GM18951 (cell line): ENCODE data around the gene CAMKK1.

ENCODE experiments used
- POLR2A ChIP-seq: IDR thresholded peaks from 4 replicates; pipeline ENCODE4 v1.6.1; 2011; ENCODE audit warnings: mild to moderate bottlenecking; ENCODE audit not compliant: insufficient read length, insufficient read depth; ENCODE audit errors: extremely low read depth
- in situ Hi-C: fragments of 300-500 bp; cut with MboI; formaldehyde crosslinking; loops from one replicate; pipeline ENCODE4 v1.12.0; 2022; ENCODE audit warnings: low sequenced_read_pairs, mixed read lengths, inconsistent platforms; ENCODE audit not compliant: unreplicated experiment

Gene CAMKK1

GRCh38 chr17:3913531-3914311 lies 20.9 kb upstream of the CAMKK1 start:
- in situ Hi-C loops: no loop called here
- TF ChIP-seq POLR2A: no peak

GRCh38 chr17:3912827-3913226 lies 20.0 kb upstream of the CAMKK1 start:
- no peak for TF ChIP-seq POLR2A
- in situ Hi-C loops: no loop called here

- in situ Hi-C loops: no loop called here
- TF ChIP-seq POLR2A: no peak
These were observed 18.6 kb upstream of the CAMKK1 start for GRCh38 chr17:3911271-3912053.

GRCh38 chr17:3910420-3911270 lies 17.8 kb upstream of the CAMKK1 start:
- in situ Hi-C loops: no loop called here

GRCh38 chr17:3909257-3909656 lies 16.4 kb upstream of the CAMKK1 start:
- in situ Hi-C loops: no loop called here
- no peak for TF ChIP-seq POLR2A

More at GRCh38 chr17:3910420-3911270, 17.8 kb upstream of the CAMKK1 start:
- TF ChIP-seq POLR2A: no peak

GRCh38 chr17:3907483-3908216 lies 14.8 kb upstream of the CAMKK1 start:
- TF ChIP-seq POLR2A: no peak
- in situ Hi-C loops: no loop called here

GRCh38 chr17:3906881-3907280 lies 14.0 kb upstream of the CAMKK1 start:
- in situ Hi-C loops: no loop called here

GRCh38 chr17:3905017-3905520 lies 12.2 kb upstream of the CAMKK1 start:
- in situ Hi-C loops: no loop called here
- TF ChIP-seq POLR2A: no peak

More at GRCh38 chr17:3906881-3907280, 14.0 kb upstream of the CAMKK1 start:
- TF ChIP-seq POLR2A: no peak

GRCh38 chr17:3904501-3904900 lies 11.6 kb upstream of the CAMKK1 start:
- in situ Hi-C loops: no loop called here

GRCh38 chr17:3903881-3904290 lies 11.0 kb upstream of the CAMKK1 start:
- in situ Hi-C loops: no loop called here
- no peak for TF ChIP-seq POLR2A

More at GRCh38 chr17:3904501-3904900, 11.6 kb upstream of the CAMKK1 start:
- no peak for TF ChIP-seq POLR2A

- TF ChIP-seq POLR2A: no peak
- in situ Hi-C loops: no loop called here
These were observed 10.4 kb upstream of the CAMKK1 start for GRCh38 chr17:3903051-3903825.
